AG08396 (cell line): ENCODE measurements around the gene C19orf38.
A peak's percentile ranks its signal among the peaks of the same experiment; 100 is the strongest.

ENCODE experiments used
- DNase-seq: peaks from one replicate; pipeline ENCODE4 v3.0.0; 2012; ENCODE audit warnings: low spot score, mixed read lengths

Gene C19orf38

GRCh38 chr19:10911579-10912363, 63.6 kb downstream of the C19orf38 start:
- DNase-seq = no peak

GRCh38 chr19:10912619-10913018, 64.4 kb downstream of the C19orf38 start:
- no peak for DNase-seq

GRCh38 chr19:10913716-10914340, 65.6 kb downstream of the C19orf38 start:
- no peak for DNase-seq

- DNase-seq = peak; percentile 88
These were observed 67.2 kb downstream of the C19orf38 start for GRCh38 chr19:10915130-10916091.

GRCh38 chr19:10916602-10917001, 68.4 kb downstream of the C19orf38 start:
- DNase-seq = no peak

GRCh38 chr19:10918359-10918758, 70.1 kb downstream of the C19orf38 start:
- no peak for DNase-seq
